ENCODE results near the gene ZNF804A. TPM values are rescaled to one million over a fixed set of nuclear protein-coding genes. Genes with fewer than 3 reads are reported as not detected.

ZNF804A gene
- total RNA-seq, 1 donor from 2014 or later, result not detected

DNA sequence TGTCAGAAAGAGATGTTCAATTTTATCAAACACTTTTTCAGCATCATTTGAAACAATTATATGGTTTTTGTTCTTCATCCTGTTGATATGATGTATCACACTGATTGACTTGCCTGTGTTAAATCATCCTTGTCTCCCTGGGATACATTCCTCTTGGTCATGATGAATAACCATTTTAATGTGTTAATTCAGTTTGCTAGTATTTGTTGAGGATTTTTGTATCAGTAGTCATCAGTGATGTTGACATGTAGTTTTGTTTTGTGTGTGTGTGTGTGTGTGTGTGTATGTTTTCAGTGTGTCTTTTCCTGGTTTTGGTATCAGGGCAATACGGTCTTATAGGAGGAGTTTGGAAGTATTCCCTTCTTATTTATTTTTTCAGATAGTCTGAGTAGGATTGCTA is 325.4 kb downstream of the ZNF804A start:
- no peak for FAIRE-seq
- Histone ChIP-seq H3K4me3 (ENCODE audit: low read depth, low read length) (no peak overlapping the region), H3K27me3 (ENCODE audit: control insufficient read depth, insufficient read depth, low read length) (no peaks in the 10 kb centered on the region), H3K36me3 (ENCODE audit: control insufficient read depth, insufficient read depth, low read length) (no peaks in the 10 kb centered on the region)
- TF ChIP-seq, protein P1, sequence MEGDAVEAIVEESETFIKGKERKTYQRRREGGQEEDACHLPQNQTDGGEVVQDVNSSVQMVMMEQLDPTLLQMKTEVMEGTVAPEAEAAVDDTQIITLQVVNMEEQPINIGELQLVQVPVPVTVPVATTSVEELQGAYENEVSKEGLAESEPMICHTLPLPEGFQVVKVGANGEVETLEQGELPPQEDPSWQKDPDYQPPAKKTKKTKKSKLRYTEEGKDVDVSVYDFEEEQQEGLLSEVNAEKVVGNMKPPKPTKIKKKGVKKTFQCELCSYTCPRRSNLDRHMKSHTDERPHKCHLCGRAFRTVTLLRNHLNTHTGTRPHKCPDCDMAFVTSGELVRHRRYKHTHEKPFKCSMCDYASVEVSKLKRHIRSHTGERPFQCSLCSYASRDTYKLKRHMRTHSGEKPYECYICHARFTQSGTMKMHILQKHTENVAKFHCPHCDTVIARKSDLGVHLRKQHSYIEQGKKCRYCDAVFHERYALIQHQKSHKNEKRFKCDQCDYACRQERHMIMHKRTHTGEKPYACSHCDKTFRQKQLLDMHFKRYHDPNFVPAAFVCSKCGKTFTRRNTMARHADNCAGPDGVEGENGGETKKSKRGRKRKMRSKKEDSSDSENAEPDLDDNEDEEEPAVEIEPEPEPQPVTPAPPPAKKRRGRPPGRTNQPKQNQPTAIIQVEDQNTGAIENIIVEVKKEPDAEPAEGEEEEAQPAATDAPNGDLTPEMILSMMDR (IDR thresholded peaks at IDR 0.05; ENCODE audit: insufficient read depth, low read length, severe bottlenecking), result no peak
- DNase-seq (ENCODE audit: low read depth), result no peak

DNA sequence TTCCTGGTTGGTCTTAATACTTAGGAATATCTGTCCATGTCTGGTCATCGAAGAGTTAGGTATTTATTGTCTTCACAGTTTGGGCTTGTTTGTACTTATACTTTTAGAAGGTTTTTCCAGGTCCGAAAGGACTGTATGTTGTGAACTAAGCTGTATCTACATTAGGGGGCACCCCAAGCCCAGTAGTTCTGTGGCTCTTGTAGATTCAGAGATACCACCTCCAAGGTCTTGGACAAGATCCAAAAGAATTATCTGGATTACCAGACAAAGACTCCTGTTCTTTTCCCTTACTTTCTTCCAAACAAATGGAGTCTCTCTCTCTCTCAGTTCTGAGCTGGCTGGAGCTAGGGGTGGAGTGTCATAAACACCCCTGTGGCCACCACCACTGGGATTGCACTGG is 328.7 kb downstream of the ZNF804A start:
- FAIRE-seq (no peak), DNase-seq (ENCODE audit: low read depth) (no peak)
- Histone ChIP-seq H3K36me3 (ENCODE audit: control insufficient read depth, insufficient read depth, low read length) (no peaks in the 10 kb centered on the region), H3K4me3 (ENCODE audit: low read depth, low read length) (no peak overlapping the region), H3K27me3 (ENCODE audit: control insufficient read depth, insufficient read depth, low read length) (no peaks in the 10 kb centered on the region)
- TF ChIP-seq, protein P1 (IDR thresholded peaks at IDR 0.05; ENCODE audit: insufficient read depth, low read length, severe bottlenecking), result no peak

- DNase-seq (ENCODE audit: low read depth) (no peak), FAIRE-seq (no peak)
- H3K27me3 ChIP-seq (ENCODE audit: control insufficient read depth, insufficient read depth, low read length), result no peaks in the 10 kb centered on the region
- no peak overlapping the region for H3K4me3 ChIP-seq (ENCODE audit: low read depth, low read length)
- no peaks in the 10 kb centered on the region for H3K36me3 ChIP-seq (ENCODE audit: control insufficient read depth, insufficient read depth, low read length)
- TF ChIP-seq, protein P1 (IDR thresholded peaks at IDR 0.05; ENCODE audit: insufficient read depth, low read length, severe bottlenecking), result no peak
These were observed 338.4 kb downstream of the ZNF804A start for GRCh38 chr2:184936761-184937160.

GRCh38 chr2:184938221-184938985 is 340.1 kb downstream of the ZNF804A start:
- Histone ChIP-seq H3K27me3 (ENCODE audit: control insufficient read depth, insufficient read depth, low read length) (no peaks in the 10 kb centered on the region), H3K36me3 (ENCODE audit: control insufficient read depth, insufficient read depth, low read length) (no peaks in the 10 kb centered on the region), H3K4me3 (ENCODE audit: low read depth, low read length) (no peak overlapping the region)
- TF ChIP-seq, protein P1 (IDR thresholded peaks at IDR 0.05; ENCODE audit: insufficient read depth, low read length, severe bottlenecking), result no peak
- DNase-seq (ENCODE audit: low read depth) (no peak), FAIRE-seq (no peak)

- Histone ChIP-seq H3K27me3 (ENCODE audit: control insufficient read depth, insufficient read depth, low read length) (no peaks in the 10 kb centered on the region), H3K4me3 (ENCODE audit: low read depth, low read length) (no peak overlapping the region), H3K36me3 (ENCODE audit: control insufficient read depth, insufficient read depth, low read length) (no peaks in the 10 kb centered on the region)
- FAIRE-seq, result no peak
- TF ChIP-seq, protein P1 (IDR thresholded peaks at IDR 0.05; ENCODE audit: insufficient read depth, low read length, severe bottlenecking), result no peak
- DNase-seq (ENCODE audit: low read depth), result no peak
These were observed 347.0 kb downstream of the ZNF804A start for GRCh38 chr2:184945326-184945725.

GRCh38 chr2:184945824-184946223 is 347.5 kb downstream of the ZNF804A start:
- no peak for FAIRE-seq
- Histone ChIP-seq H3K4me3 (ENCODE audit: low read depth, low read length) (no peak overlapping the region), H3K36me3 (ENCODE audit: control insufficient read depth, insufficient read depth, low read length) (no peaks in the 10 kb centered on the region), H3K27me3 (ENCODE audit: control insufficient read depth, insufficient read depth, low read length) (no peaks in the 10 kb centered on the region)
- no peak for DNase-seq (ENCODE audit: low read depth)
- TF ChIP-seq, protein P1 (IDR thresholded peaks at IDR 0.05; ENCODE audit: insufficient read depth, low read length, severe bottlenecking), result no peak

Data from bronchial epithelial cell (primary cell).